MCF 10A (cell line): ENCODE results near the gene CFAP97. TPM values are rescaled to one million over a fixed set of nuclear protein-coding genes. Genes with fewer than 3 reads are reported as not detected.
A peak's percentile ranks its signal among the peaks of the same experiment; 100 is the strongest.

Source experiments
- BruUV-seq: library from RNA; stranded (reverse); fragments of 400-500 nt; replicated peaks from 2 replicates; lab custom pipeline; 2021; lab: Mats Ljungman, UMichigan
- CTCF ChIA-PET: fragments of 300-600 bp; sonication (Branson Sonifier 250); formaldehyde crosslinking; extraction: SDS; loops from one replicate; lab custom pipeline; 2021; ENCODE audit warnings: antibody characterized with exemption, inconsistent platforms; lab: Yijun Ruan, JAX
- POLR2A ChIA-PET: fragments of 300-600, 350-650 bp; sonication (Branson Sonifier 250); formaldehyde crosslinking; extraction: SDS; loops from one replicate; lab custom pipeline; 2020; ENCODE audit warnings: antibody characterized with exemption, inconsistent platforms; lab: Yijun Ruan, JAX
- DNase-seq: peaks from one replicate; pipeline ENCODE4 v3.0.0-alpha.2; 2018; ENCODE audit not compliant: unreplicated experiment
- H3K27ac Mint-ChIP-seq: one replicate; pipeline ENCODE4 v1.8.0; 2022; ENCODE audit warnings: mild to moderate bottlenecking, low read depth, mixed read lengths; ENCODE audit not compliant: unreplicated experiment
- H3K27me3 Mint-ChIP-seq: one replicate; pipeline ENCODE4 v1.8.0; 2022; ENCODE audit warnings: mixed read lengths; ENCODE audit not compliant: insufficient read depth, unreplicated experiment
- H3K36me3 Mint-ChIP-seq: one replicate; pipeline ENCODE4 v1.8.0; 2022; ENCODE audit warnings: mild to moderate bottlenecking, moderate library complexity, mixed read lengths; ENCODE audit not compliant: insufficient read depth, unreplicated experiment
- H3K4me1 Mint-ChIP-seq: one replicate; pipeline ENCODE4 v1.8.0; 2022; ENCODE audit warnings: mixed read lengths; ENCODE audit not compliant: insufficient read depth, unreplicated experiment
- H3K4me3 Mint-ChIP-seq: one replicate; pipeline ENCODE4 v1.8.0; 2022; ENCODE audit warnings: mild to moderate bottlenecking, moderate library complexity, mixed read lengths; ENCODE audit not compliant: unreplicated experiment
- H3K9me3 Mint-ChIP-seq: one replicate; pipeline ENCODE4 v1.8.0; 2022; ENCODE audit warnings: mixed read lengths; ENCODE audit not compliant: unreplicated experiment
- CTCF ChIP-seq: fragments of 200-600 bp; IDR thresholded peaks from one replicate; pipeline ENCODE4 v1.8.0; 2022; ENCODE audit warnings: antibody characterized with exemption, mild to moderate bottlenecking; ENCODE audit not compliant: unreplicated experiment
- intact Hi-C: fragments of 100-400 bp; cut with micrococcal nuclease; formaldehyde crosslinking; loops from 2 replicates; pipeline ENCODE4 v1.14.1; 2022
- total RNA-seq: library from RNA; stranded (reverse); gene quantifications from 2 replicates; pipeline ENCODE4 v1.2.3, GENCODE V29; 2022

The CFAP97 gene
- total RNA-seq, 1 experiment from 2014 or later, result 95.0 TPM

- intact Hi-C loops, result no loop called here
- Mint-ChIP-seq H3K36me3 (no peaks in the 10 kb centered on the region), H3K4me1 (peaks cover 20% of the 10 kb centered on the region), H3K27me3 (no peaks in the 10 kb centered on the region), H3K9me3 (peaks cover 8% of the 10 kb centered on the region), H3K27ac (no peak overlapping the region), H3K4me3 (no peak overlapping the region)
- DNase-seq, result peak; percentile 28
- ChIA-PET CTCF (interaction anchor here (0.6 kb wide), 2 partner anchors 34 to 68 kb away, joined by 3 read pairs; no protein-coding TSS in a partner anchor), POLR2A (interaction anchor here (2.3 kb wide), 1 partner anchor 10 kb away, joined by 7 read pairs; the partner anchor contains the start of gene SNX25)
- TF ChIP-seq CTCF, result no peak
- BruUV-seq, result no TSS peak
Measured at GRCh38 chr4:185219551-185220344, 15.9 kb upstream of the CFAP97 start.

GRCh38 chr4:185218312-185218711 is 14.5 kb upstream of the CFAP97 start:
- intact Hi-C loops, result no loop called here
- peaks cover 8% of the 10 kb centered on the region for H3K9me3 Mint-ChIP-seq
- ChIA-PET POLR2A (interaction anchor here (0.6 to 2.3 kb wide), 2 partner anchors 9 to 75 kb away, joined by 3 to 7 read pairs; partner anchors contain the start of genes SLC25A4 and SNX25), CTCF (no interaction called here)
- no peak overlapping the region for H3K4me3 Mint-ChIP-seq
- peaks cover 7% of the 10 kb centered on the region for H3K36me3 Mint-ChIP-seq
- H3K4me1 Mint-ChIP-seq, result peaks cover 20% of the 10 kb centered on the region
- H3K27ac Mint-ChIP-seq, result no peak overlapping the region
- no peak for DNase-seq
- H3K27me3 Mint-ChIP-seq, result no peaks in the 10 kb centered on the region
- no peak for TF ChIP-seq CTCF
- no TSS peak for BruUV-seq

GRCh38 chr4:185217408-185217975 is 13.7 kb upstream of the CFAP97 start:
- H3K27me3 Mint-ChIP-seq, result no peaks in the 10 kb centered on the region
- H3K4me1 Mint-ChIP-seq, result peaks cover 20% of the 10 kb centered on the region
- no peak overlapping the region for H3K27ac Mint-ChIP-seq
- ChIA-PET POLR2A (interaction anchor here (0.6 to 0.7 kb wide), 2 partner anchors 30 to 74 kb away, joined by 3 to 4 read pairs; partner anchors contain the start of gene SLC25A4), CTCF (interaction anchor here (0.6 kb wide), 1 partner anchor 19 kb away, joined by 3 read pairs; no protein-coding TSS in a partner anchor)
- intact Hi-C loops, result no loop called here
- peaks cover 8% of the 10 kb centered on the region for H3K9me3 Mint-ChIP-seq
- no peak for TF ChIP-seq CTCF
- peaks cover 7% of the 10 kb centered on the region for H3K36me3 Mint-ChIP-seq
- BruUV-seq, result no TSS peak
- H3K4me3 Mint-ChIP-seq, result no peak overlapping the region
- no peak for DNase-seq

- no peak overlapping the region for H3K27ac Mint-ChIP-seq
- H3K9me3 Mint-ChIP-seq, result no peaks in the 10 kb centered on the region
- DNase-seq, result no peak
- H3K36me3 Mint-ChIP-seq, result peaks cover 7% of the 10 kb centered on the region
- ChIA-PET CTCF (no interaction called here), POLR2A (no interaction called here)
- peaks cover 26% of the 10 kb centered on the region for H3K4me1 Mint-ChIP-seq
- H3K27me3 Mint-ChIP-seq, result no peaks in the 10 kb centered on the region
- no peak overlapping the region for H3K4me3 Mint-ChIP-seq
- BruUV-seq, result no TSS peak
- no peak for TF ChIP-seq CTCF
- intact Hi-C loops, result no loop called here
Measured at GRCh38 chr4:185215261-185215660, 11.5 kb upstream of the CFAP97 start.
